HEK293T (cell line): Measurements from ENCODE around the gene CMTM3.

ENCODE experiments used
- BHLHE40 ChIP-seq: fragments of 450-650 bp; IDR thresholded peaks from 2 replicates; pipeline ENCODE4 v1.6.1; 2016; ENCODE audit warnings: mild to moderate bottlenecking, moderate library complexity, borderline replicate concordance
- ELF4 ChIP-seq: fragments of 450-650 bp; IDR thresholded peaks from 2 replicates; pipeline ENCODE4 v1.6.1; 2017; ENCODE audit warnings: antibody characterized with exemption
- FOXA1 ChIP-seq: fragments of 450-650 bp; IDR thresholded peaks from 2 replicates; pipeline ENCODE4 v1.6.1; 2016; ENCODE audit warnings: mild to moderate bottlenecking
- FOXK2 ChIP-seq: fragments of 450-650 bp; IDR thresholded peaks from 2 replicates; pipeline ENCODE4 v1.6.1; 2016; ENCODE audit warnings: mild to moderate bottlenecking
- FOXM1 ChIP-seq: fragments of 450-650 bp; IDR thresholded peaks from 2 replicates; pipeline ENCODE4 v1.6.1; 2017; ENCODE audit warnings: mild to moderate bottlenecking, borderline replicate concordance
- TARDBP ChIP-seq: fragments of 450-650 bp; IDR thresholded peaks from 2 replicates; pipeline ENCODE4 v1.6.1; 2016
- TF ChIP-seq, protein P1 (sequence below): fragments of 450-650 bp; IDR thresholded peaks from 2 replicates; pipeline ENCODE4 v1.6.1; 2016

DNA sequence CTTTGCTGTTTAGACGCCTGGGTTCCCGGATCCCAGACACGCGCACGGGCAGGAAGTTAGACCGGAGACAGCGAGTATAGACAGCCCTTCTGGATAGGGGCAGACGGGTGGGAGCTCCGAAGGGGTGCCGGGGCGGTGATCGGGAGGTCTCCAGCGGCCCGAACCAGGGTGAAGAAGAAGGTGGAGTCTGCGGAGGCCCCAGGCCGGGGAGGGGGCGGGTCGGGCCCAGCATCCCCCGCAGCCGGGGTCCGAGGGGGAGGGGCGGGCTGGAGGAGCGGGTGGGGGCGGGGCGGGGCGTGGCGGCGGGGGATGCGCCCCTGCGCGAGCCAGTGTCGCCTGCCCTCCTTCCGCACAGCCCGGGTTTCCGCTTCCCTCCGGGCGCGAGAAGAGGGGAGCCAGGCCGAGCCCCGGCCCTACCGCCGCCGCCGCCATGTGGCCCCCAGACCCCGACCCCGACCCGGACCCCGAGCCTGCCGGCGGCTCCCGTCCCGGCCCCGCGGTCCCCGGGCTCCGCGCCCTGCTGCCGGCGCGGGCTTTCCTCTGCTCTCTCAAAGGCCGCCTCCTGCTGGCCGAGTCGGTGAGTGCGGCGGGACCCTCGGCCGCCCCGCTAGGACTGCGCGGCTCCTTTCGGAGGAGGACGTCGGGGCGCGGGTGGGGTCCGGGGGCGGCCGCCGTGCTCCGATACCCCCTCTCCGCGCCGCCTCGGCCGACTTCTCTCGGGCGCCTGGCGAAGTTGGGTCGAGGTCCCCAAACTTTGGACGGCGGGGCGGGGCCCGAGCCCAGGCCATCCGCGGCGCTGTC, at the start of gene CMTM3:
- TF ChIP-seq, protein P1, sequence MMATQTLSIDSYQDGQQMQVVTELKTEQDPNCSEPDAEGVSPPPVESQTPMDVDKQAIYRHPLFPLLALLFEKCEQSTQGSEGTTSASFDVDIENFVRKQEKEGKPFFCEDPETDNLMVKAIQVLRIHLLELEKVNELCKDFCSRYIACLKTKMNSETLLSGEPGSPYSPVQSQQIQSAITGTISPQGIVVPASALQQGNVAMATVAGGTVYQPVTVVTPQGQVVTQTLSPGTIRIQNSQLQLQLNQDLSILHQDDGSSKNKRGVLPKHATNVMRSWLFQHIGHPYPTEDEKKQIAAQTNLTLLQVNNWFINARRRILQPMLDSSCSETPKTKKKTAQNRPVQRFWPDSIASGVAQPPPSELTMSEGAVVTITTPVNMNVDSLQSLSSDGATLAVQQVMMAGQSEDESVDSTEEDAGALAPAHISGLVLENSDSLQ, result no peak
- TF ChIP-seq FOXK2 (no peak), BHLHE40 (no peak), FOXA1 (no peak), ELF4 (no peak), TARDBP (no peak), FOXM1 (no peak)
